NCI-H1105 treated with DMSO at 0.1 percent for 48 hours (cell line): Measurements from ENCODE around the gene MCC.

Experiments used
- DNase-seq: peaks from one replicate; lab custom pipeline; 2025; lab: John Stamatoyannopoulos, UW

MCC gene

GRCh38 chr5:113054899-113055298, 433.4 kb downstream of the MCC start:
- DNase-seq, result no peak

GRCh38 chr5:113053511-113053995, 434.7 kb downstream of the MCC start:
- DNase-seq, result no peak

- DNase-seq, result no peak
These were observed 436.0 kb downstream of the MCC start for GRCh38 chr5:113052041-113052795.

- DNase-seq, result no peak
These were observed 437.4 kb downstream of the MCC start for GRCh38 chr5:113050721-113051382.

- no peak for DNase-seq
These were observed 439.3 kb downstream of the MCC start for GRCh38 chr5:113048931-113049330.

GRCh38 chr5:113047733-113048652, 440.3 kb downstream of the MCC start:
- no peak for DNase-seq

GRCh38 chr5:113047234-113047633, 441.0 kb downstream of the MCC start:
- no peak for DNase-seq

- DNase-seq, result no peak
These were observed 443.3 kb downstream of the MCC start for GRCh38 chr5:113044776-113045465.

GRCh38 chr5:113043491-113043931, 444.7 kb downstream of the MCC start:
- peak; percentile 8 for DNase-seq

GRCh38 chr5:113042491-113043243, 445.6 kb downstream of the MCC start:
- no peak for DNase-seq

- no peak for DNase-seq
These were observed 447.5 kb downstream of the MCC start for GRCh38 chr5:113040672-113041260.

- DNase-seq, result no peak
These were observed 448.3 kb downstream of the MCC start for GRCh38 chr5:113039934-113040285.

GRCh38 chr5:113039229-113039933, 448.9 kb downstream of the MCC start:
- no peak for DNase-seq

- DNase-seq, result no peak
These were observed 449.5 kb downstream of the MCC start for GRCh38 chr5:113038714-113039113.

GRCh38 chr5:113038136-113038535, 450.1 kb downstream of the MCC start:
- no peak for DNase-seq

- DNase-seq, result no peak
These were observed 451.4 kb downstream of the MCC start for GRCh38 chr5:113036826-113037225.

- DNase-seq, result no peak
These were observed 451.9 kb downstream of the MCC start for GRCh38 chr5:113036321-113036720.

- DNase-seq, result no peak
These were observed 453.2 kb downstream of the MCC start for GRCh38 chr5:113035096-113035495.

GRCh38 chr5:113034182-113034773, 454.0 kb downstream of the MCC start:
- no peak for DNase-seq

- no peak for DNase-seq
These were observed 456.7 kb downstream of the MCC start for GRCh38 chr5:113031557-113031956.
